Brain microvascular endothelial cell (primary cell): ENCODE data around the gene MACROD2.

Experiments
- DNase-seq: peaks from one replicate; pipeline ENCODE4 v3.0.0-alpha.2; 2020
- H3K27ac ChIP-seq: fragments of 250-450 bp; sonication (Bioruptor Pico); 2 replicates; pipeline ENCODE4 v1.5.1; 2020; ENCODE audit warnings: mild to moderate bottlenecking, moderate library complexity
- H3K27me3 ChIP-seq: fragments of 250-450 bp; sonication (Bioruptor Pico); replicated peaks from 2 replicates; pipeline ENCODE4 v1.5.1; 2020; ENCODE audit warnings: mild to moderate bottlenecking
- H3K36me3 ChIP-seq: fragments of 250-450 bp; sonication (Bioruptor Pico); replicated peaks from 2 replicates; pipeline ENCODE4 v1.5.1; 2020; ENCODE audit warnings: mild to moderate bottlenecking
- H3K4me3 ChIP-seq: 2 replicates; pipeline ENCODE4 v1.5.1; 2011; ENCODE audit warnings: low read depth, mild to moderate bottlenecking, control low read depth, low read length, moderate library complexity
- in situ Hi-C: cut with HindIII; loops from 2 replicates; pipeline ENCODE4 v1.10.0; 2017; ENCODE audit warnings: low sequenced_read_pairs, low pct_ligation_motif_present
- TF ChIP-seq, protein P1 (sequence below): IDR thresholded peaks from 2 replicates; pipeline ENCODE4 v1.5.1; 2011; ENCODE audit warnings: low read depth, mild to moderate bottlenecking, moderate library complexity, low read length, control low read depth, inconsistent platforms; ENCODE audit errors: missing control alignments

The MACROD2 gene

DNA sequence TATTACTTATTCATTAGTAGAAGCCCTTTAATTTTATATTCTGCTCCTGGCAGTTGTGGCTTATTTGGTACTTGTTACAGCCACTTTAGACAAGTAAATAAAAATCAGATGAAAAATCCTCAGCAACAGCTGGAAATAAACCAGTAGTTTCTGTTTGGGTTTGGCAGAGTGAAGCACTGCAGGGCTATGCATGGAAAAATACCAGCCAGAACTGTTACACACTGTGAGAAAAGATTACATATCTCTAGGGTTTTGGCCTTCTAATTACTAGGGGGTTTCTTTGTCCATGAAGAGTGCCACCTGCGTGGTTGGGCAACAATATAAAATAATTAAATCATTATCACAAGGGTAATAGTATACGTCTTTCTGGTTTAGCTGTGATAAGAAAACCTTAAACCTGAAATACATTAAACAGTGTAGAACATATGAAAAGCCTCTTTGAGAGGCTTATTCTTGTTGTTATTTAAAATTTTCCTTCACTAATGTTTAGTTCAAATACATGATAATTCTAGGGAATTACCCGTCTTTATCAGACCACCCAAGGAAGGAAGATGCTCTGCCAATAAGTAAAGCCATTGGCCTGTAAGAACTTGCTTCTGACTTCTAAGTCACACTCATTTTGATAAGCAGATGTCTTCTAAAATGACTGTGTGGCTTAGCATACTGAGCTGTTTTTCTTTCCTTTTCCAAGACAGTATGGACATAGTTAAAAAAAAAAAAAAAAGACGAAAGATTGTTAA, 662.1 kb downstream of the MACROD2 start:
- Histone ChIP-seq H3K27ac (no peak overlapping the region), H3K27me3 (no peaks in the 10 kb centered on the region), H3K4me3 (no peak overlapping the region), H3K36me3 (no peaks in the 10 kb centered on the region)
- in situ Hi-C loops = no loop called here
- TF ChIP-seq, protein P1, sequence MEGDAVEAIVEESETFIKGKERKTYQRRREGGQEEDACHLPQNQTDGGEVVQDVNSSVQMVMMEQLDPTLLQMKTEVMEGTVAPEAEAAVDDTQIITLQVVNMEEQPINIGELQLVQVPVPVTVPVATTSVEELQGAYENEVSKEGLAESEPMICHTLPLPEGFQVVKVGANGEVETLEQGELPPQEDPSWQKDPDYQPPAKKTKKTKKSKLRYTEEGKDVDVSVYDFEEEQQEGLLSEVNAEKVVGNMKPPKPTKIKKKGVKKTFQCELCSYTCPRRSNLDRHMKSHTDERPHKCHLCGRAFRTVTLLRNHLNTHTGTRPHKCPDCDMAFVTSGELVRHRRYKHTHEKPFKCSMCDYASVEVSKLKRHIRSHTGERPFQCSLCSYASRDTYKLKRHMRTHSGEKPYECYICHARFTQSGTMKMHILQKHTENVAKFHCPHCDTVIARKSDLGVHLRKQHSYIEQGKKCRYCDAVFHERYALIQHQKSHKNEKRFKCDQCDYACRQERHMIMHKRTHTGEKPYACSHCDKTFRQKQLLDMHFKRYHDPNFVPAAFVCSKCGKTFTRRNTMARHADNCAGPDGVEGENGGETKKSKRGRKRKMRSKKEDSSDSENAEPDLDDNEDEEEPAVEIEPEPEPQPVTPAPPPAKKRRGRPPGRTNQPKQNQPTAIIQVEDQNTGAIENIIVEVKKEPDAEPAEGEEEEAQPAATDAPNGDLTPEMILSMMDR = no peak
- no peak for DNase-seq

DNA sequence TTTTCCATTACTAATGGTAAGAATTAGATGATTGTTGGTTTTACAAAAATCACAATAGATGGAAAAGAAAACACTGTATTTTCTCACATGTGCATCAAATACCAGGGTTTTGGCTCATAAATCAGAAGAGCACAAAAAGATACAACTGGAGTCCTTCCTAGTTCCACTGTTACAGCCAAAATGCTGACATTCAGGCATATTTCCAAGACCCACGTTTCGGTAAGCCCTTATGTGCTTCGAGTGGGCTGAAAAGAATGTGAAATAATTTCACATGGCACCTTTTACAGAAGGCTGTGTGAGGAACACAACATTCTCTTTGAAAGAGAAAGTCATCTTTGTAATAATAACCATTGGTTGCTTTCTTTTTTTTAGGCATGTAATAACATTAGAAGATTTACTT, 668.8 kb downstream of the MACROD2 start:
- in situ Hi-C loops = no loop called here
- Histone ChIP-seq H3K4me3 (no peak overlapping the region), H3K36me3 (no peaks in the 10 kb centered on the region), H3K27ac (no peak overlapping the region), H3K27me3 (no peaks in the 10 kb centered on the region)
- TF ChIP-seq, protein P1 = no peak
- DNase-seq = no peak

DNA sequence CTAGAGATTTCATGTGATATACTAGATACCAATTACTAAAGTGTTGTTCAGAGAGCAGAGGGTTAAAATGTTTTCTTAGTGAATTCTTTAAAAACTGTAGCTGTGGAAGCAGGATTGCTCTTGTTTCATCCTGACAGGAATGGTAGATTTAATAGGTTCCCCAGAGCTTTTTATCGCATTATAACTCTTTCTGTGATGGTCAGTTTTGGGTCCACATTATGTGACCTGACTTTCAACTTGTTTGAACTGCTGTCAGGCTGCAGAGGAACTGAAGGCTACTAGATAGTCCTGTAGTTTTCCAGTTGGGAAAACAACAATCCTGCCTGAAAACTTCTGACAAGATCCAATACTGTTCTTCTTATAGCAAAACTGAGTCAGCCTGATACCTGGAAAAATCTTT, 671.4 kb downstream of the MACROD2 start:
- no peaks in the 10 kb centered on the region for H3K27me3 ChIP-seq
- TF ChIP-seq, protein P1 = no peak
- in situ Hi-C loops = no loop called here
- H3K27ac ChIP-seq = no peak overlapping the region
- no peak overlapping the region for H3K4me3 ChIP-seq
- DNase-seq = no peak
- H3K36me3 ChIP-seq = no peaks in the 10 kb centered on the region

DNA sequence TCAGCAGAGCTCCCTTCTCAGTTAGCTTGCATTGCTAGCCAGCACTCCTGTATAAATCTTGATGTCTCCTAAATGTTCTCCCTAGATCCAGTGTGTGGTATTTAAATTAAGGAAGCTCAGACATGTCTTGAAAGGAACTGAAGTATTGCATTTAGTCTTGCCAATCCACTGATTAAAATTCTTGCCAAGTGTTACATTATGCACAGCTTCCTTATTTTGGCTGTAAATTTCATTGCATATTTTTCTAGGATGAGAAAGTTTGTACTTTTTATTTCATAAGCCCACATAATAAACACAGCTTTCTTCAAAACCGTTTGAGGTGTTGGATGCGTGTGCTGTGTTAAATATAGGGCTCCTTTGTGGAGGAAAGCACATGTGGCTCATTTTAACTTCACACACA, 671.9 kb downstream of the MACROD2 start:
- no peak for DNase-seq
- Histone ChIP-seq H3K27ac (no peak overlapping the region), H3K27me3 (no peaks in the 10 kb centered on the region), H3K4me3 (no peak overlapping the region), H3K36me3 (no peaks in the 10 kb centered on the region)
- TF ChIP-seq, protein P1 = no peak
- in situ Hi-C loops = no loop called here

DNA sequence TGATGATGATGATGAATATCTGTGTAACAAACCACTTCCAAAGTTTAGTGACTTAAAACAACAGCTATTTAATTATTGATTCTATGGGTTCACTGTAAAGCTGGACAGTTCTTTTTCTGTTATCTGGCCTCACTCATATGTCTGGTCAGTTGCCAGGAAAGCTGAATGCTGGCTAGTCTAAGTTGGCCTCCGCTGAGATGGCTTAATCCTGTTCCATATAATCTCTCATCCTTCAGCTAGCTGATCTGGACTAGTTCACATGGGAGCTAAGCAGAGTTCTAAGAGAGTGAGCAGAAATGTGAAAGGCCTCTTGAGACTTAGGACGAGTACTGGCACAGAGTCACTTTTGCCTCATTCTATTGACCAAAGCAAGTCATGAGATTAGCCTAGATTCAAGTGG, 676.8 kb downstream of the MACROD2 start:
- Histone ChIP-seq H3K27me3 (no peaks in the 10 kb centered on the region), H3K27ac (no peak overlapping the region), H3K4me3 (no peak overlapping the region), H3K36me3 (no peaks in the 10 kb centered on the region)
- TF ChIP-seq, protein P1 = no peak
- no peak for DNase-seq
- in situ Hi-C loops = no loop called here

DNA sequence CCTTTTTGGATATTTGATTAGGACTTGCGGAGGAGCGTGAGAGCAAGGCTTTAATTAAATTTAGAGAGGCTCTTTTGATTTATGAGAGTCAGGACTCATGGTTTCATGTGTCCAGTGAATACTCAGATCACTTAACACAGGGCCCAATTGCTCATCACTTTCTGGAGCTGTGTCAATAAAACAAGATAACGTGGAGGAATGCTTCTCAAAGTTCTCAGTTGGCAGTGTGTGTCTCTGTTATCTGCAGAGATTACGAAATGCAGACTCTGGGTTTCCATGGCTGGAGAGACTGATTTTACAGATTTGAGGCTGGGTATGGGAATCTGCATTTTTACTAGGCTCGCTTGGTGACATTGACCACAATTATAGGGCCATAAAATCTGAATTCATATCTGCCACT, 677.8 kb downstream of the MACROD2 start:
- in situ Hi-C loops = no loop called here
- H3K27ac ChIP-seq = no peak overlapping the region
- no peak overlapping the region for H3K4me3 ChIP-seq
- no peaks in the 10 kb centered on the region for H3K27me3 ChIP-seq
- TF ChIP-seq, protein P1 = no peak
- no peaks in the 10 kb centered on the region for H3K36me3 ChIP-seq
- DNase-seq = peak; percentile 4
